Body of pancreas (tissue), 4 donors: ENCODE results near the gene SYP. TPM values are rescaled to one million over a fixed set of nuclear protein-coding genes. Genes with fewer than 3 reads are reported as not detected.
A peak's percentile ranks its signal among the peaks of the same experiment; 100 is the strongest.

Source experiments
- ATAC-seq: fragments of 150-250 bp; one replicate; pipeline ENCODE4 v1.9.1; 2016
- DNase-seq, 4 donors: peaks; one replicate each; pipeline ENCODE4 v3.0.0-alpha.2; 2019
- H3K27ac ChIP-seq, 4 donors: fragments of 200-600 bp; sonication (generic); 1 replicate in 3 of 4; 2 replicates in 1 of 4; pipeline versions ENCODE4 v1.5.1 to v1.6.1; 2016 to 2019; ENCODE audit warnings: mild to moderate bottlenecking in 1 of 4, mixed read lengths in 1 of 4, moderate library complexity in 1 of 4
- H3K27me3 ChIP-seq, 2 donors: fragments of 200-600 bp; sonication (generic); one replicate each; pipeline ENCODE4 v1.6.0; 2016; ENCODE audit warnings: mild to moderate bottlenecking in 1 of 2
- H3K36me3 ChIP-seq, 2 donors: fragments of 200-600 bp; sonication (generic); replicated peaks in 1 of 2; 2 replicates each; pipeline ENCODE4 v1.5.1; 2016; ENCODE audit warnings: low read depth in 2 of 2; ENCODE audit not compliant: insufficient read depth in 1 of 2
- H3K4me1 ChIP-seq: fragments of 200-600 bp; sonication (generic); one replicate; pipeline ENCODE4 v1.6.0; 2016
- H3K4me3 ChIP-seq, 2 donors: fragments of 200-600 bp; sonication (generic); 1 replicate in 1 of 2; 2 replicates in 1 of 2; pipeline ENCODE4 v1.5.1; 2016 to 2019
- H3K9me3 ChIP-seq, 3 donors: fragments of 200-600 bp; sonication (generic); 1 replicate in 2 of 3; 2 replicates in 1 of 3; pipeline ENCODE4 v1.5.1; 2016
- CTCF ChIP-seq, 7 experiments: fragments of 450-650 bp in 4 of 7; fragments of 200-600 bp in 3 of 7; sonication (generic) in 3 of 7; IDR thresholded peaks; one replicate each; pipeline ENCODE4 v1.5.1; 2016 to 2019; ENCODE audit warnings: antibody characterized with exemption in 7 of 7
- POLR2A ChIP-seq, 3 donors: fragments of 450-650 bp; IDR thresholded peaks; one replicate each; pipeline ENCODE4 v1.6.1; 2016; ENCODE audit warnings: antibody characterized with exemption in 3 of 3, mild to moderate bottlenecking in 2 of 3
- WGBS, 2 donors: methylation state at CpG; one replicate each; pipeline ENCODE4 v1.1.5; 2017; 5-methylcytosine and 5-hydroxymethylcytosine counted together
- intact Hi-C: fragments of 100-400 bp; cut with DNase I; formaldehyde crosslinking; loops from one replicate; pipeline ENCODE4 v1.15.1; 2023
- total RNA-seq, 2 donors: library from RNA; depleted of rRNA; stranded (reverse); fragments of >200 nt; gene quantifications; one replicate each; pipeline ENCODE4 v1.1.0, GENCODE V29; 2016

The SYP gene
- total RNA-seq, 2 donors from 2014 or later: 5.4 to 6.6 TPM

- DNase-seq: no peak
- Histone ChIP-seq H3K27ac (no peak overlapping the region), H3K36me3 (no peaks in the 10 kb centered on the region), H3K27me3 (no peaks in the 10 kb centered on the region), H3K4me1 (peaks cover 15% of the 10 kb centered on the region), H3K9me3 (no peaks in the 10 kb centered on the region), H3K4me3 (no peak overlapping the region)
- ATAC-seq: no peak
- no peak for TF ChIP-seq CTCF (IDR thresholded peaks at IDR 0.05)
- no peak for TF ChIP-seq POLR2A (IDR thresholded peaks at IDR 0.05)
- 61 to 77% methylated on average over 3 of the region's 3 CpGs for WGBS, 2 donors
- intact Hi-C loops: no loop called here
Measured at GRCh38 chrX:49203536-49203935, 3.5 kb upstream of the SYP start.

GRCh38 chrX:49202022-49202421 lies 2.0 kb upstream of the SYP start:
- Histone ChIP-seq H3K36me3 (no peaks in the 10 kb centered on the region), H3K27ac (peak overlapping the region in 3 of 4 donors; percentile 26 to 81 (median 44))

GRCh38 chrX:49199315-49199595 lies 738 bp downstream of the SYP start:
- DNase-seq (no peak), ATAC-seq (no peak)
- no peak overlapping the region for H3K4me3 ChIP-seq
- H3K9me3 ChIP-seq: no peaks in the 10 kb centered on the region
- 12 to 15% methylated on average over 7 to 11 of the region's 11 CpGs for WGBS, 2 donors
- no peak overlapping the region for H3K27ac ChIP-seq
- H3K27me3 ChIP-seq: no peaks in the 10 kb centered on the region
- intact Hi-C loops: no loop called here
- H3K36me3 ChIP-seq: no peaks in the 10 kb centered on the region
- TF ChIP-seq CTCF (IDR thresholded peaks at IDR 0.05): no peak
- TF ChIP-seq POLR2A (IDR thresholded peaks at IDR 0.05): no peak
- H3K4me1 ChIP-seq: peaks cover 15% of the 10 kb centered on the region

More at GRCh38 chrX:49202022-49202421, 2.0 kb upstream of the SYP start:
- 37 to 40% methylated on average over 2 of the region's 2 CpGs for WGBS, 2 donors
- DNase-seq (peak in 1 of 4 donors; percentile 45), ATAC-seq (peak; percentile 47)
- H3K27me3 ChIP-seq: no peaks in the 10 kb centered on the region
- no peak overlapping the region for H3K4me3 ChIP-seq
- TF ChIP-seq CTCF (IDR thresholded peaks at IDR 0.05) (no peak), POLR2A (IDR thresholded peaks at IDR 0.05) (no peak)
- intact Hi-C loops: no loop called here
- peaks cover 15% of the 10 kb centered on the region for H3K4me1 ChIP-seq
- no peaks in the 10 kb centered on the region for H3K9me3 ChIP-seq

DNA sequence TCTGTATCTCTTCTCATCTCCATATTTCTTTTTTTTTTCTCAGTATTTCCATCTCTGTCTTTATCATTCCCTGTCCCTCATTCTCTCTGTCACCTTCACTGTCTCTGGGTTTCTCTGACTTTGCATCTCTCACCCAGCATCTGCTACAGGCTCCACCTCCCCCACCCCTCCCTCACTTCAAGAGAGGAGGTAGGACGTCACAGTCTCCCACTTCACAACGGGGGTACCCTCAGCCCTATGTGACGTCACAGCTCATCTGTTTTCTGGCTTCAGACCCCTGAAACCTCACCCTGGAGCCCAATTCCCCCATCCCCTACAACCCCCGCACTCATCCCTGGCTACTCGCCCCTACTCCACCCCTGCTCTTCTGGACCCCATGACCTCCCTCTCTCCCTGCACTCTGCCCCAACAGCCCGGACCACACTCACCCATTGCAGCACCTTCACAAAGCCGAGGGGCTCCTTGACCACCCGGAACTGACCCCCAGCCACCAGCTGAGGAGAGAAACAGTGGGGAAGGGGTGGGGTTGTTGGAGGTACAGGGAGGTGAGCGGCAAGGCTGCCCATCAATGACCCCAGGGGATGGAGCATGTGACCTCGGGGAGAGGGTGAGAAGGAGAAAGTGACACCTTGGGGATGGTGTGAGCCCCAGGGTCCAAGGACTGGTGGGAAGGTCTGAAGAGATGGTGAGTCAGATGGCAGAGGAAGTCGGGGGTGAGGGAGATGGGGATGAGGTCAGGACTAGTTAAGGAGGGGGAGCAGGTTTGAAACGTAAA lies 1.3 kb downstream of the SYP start:
- Histone ChIP-seq H3K27me3 (no peaks in the 10 kb centered on the region), H3K9me3 (no peaks in the 10 kb centered on the region), H3K27ac (no peak overlapping the region), H3K4me3 (no peak overlapping the region), H3K36me3 (no peaks in the 10 kb centered on the region), H3K4me1 (peaks cover 15% of the 10 kb centered on the region)
- ATAC-seq (no peak), DNase-seq (no peak)
- intact Hi-C loops: no loop called here
- no peak for TF ChIP-seq CTCF (IDR thresholded peaks at IDR 0.05)
- no peak for TF ChIP-seq POLR2A (IDR thresholded peaks at IDR 0.05)
- 24 to 32% methylated on average over 10 of the region's 12 CpGs for WGBS, 2 donors

DNA sequence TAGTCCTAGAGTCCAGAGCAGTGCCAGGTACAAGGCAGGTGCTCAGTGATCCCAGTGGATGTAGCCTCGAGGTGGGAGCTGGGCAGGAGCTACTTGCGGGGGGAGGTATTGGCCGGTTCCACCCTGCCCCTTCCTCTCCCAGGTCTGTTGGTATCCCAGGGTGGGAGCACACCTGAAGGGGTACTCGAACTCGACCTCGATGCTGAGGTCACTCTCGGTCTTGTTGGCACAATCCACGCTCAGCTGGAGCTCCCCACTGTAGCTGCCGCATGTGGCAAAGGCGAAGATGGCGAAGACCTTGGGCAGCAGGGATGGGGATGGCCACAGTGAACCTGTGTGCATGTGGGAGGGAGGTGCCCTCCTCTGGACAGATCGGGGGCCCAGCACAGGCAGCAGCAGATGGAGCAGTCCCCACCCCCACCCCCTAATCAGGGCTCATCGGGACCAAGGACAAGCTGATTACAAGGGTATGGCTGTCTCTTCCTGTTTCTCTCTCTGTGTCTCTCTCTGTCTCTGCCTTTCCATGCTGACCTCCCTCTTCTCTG lies 2.4 kb downstream of the SYP start:
- no peak for ATAC-seq
- Histone ChIP-seq H3K36me3 (no peaks in the 10 kb centered on the region), H3K4me1 (peaks cover 15% of the 10 kb centered on the region), H3K27me3 (no peaks in the 10 kb centered on the region), H3K9me3 (no peaks in the 10 kb centered on the region), H3K27ac (no peak overlapping the region), H3K4me3 (no peak overlapping the region)
- no peak for DNase-seq
- intact Hi-C loops: no loop called here
- 70% methylated on average over 6 of the region's 13 CpGs; no CpG with 5 or more reads in 1 of the 2 donors for WGBS, 2 donors
- TF ChIP-seq POLR2A (IDR thresholded peaks at IDR 0.05) (no peak), CTCF (IDR thresholded peaks at IDR 0.05) (no peak)
